Epithelial cell of esophagus (primary cell): ENCODE results near the gene TOX2.

ENCODE experiments used
- DNase-seq: peaks from one replicate; pipeline ENCODE4 v3.0.0; 2010; ENCODE audit warnings: low read depth
- H3K4me3 ChIP-seq: 2 replicates; pipeline ENCODE4 v1.5.1; 2011; ENCODE audit warnings: mild to moderate bottlenecking, low read length, control low read depth
- TF ChIP-seq, protein P1 (sequence below): IDR thresholded peaks from 2 replicates; pipeline ENCODE4 v1.5.1; 2011; ENCODE audit warnings: low read depth, mild to moderate bottlenecking, low read length, control low read depth, inconsistent platforms; ENCODE audit not compliant: insufficient read depth; ENCODE audit errors: missing control alignments

The TOX2 gene

DNA sequence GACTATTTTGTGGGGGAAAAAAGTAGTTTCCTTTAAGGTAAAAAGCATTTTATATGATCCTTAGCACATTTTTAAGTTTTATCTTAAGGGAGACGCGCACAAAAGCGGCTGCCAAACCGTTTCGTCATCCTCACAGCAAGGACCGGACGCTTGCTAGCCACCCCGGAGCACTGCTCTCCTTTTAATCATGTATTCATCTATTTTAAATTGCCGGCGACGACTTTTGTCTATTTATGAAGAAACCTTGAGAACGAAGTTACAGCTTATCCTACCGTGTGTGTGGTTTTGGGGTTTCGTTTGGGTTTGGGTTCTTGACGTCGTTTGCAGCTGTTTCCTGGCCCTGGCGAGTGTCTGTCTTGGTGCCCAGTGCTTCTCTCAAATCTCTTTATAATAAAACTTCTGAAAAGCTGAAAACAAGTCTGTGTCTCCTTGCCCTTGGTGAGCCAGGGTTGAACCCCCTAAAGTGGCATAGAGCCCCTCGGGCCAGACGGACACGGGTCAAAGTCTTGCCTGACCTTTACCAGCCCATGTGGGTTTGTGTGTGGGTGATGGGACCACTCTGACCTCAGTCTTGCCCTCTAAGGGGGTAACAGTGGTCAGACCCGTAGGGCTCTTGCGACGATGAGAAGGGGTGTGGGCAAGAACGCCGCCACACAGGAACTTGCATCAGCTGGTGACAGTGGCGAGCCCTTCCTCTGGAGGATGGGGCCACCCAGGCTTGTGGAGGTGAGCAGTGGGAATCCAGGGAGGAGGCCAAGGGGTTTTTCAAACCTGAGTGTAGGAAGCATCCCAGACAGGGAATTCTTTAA lies 154.8 kb downstream of the TOX2 start:
- DNase-seq: no peak
- no peak overlapping the region for H3K4me3 ChIP-seq
- TF ChIP-seq, protein P1, sequence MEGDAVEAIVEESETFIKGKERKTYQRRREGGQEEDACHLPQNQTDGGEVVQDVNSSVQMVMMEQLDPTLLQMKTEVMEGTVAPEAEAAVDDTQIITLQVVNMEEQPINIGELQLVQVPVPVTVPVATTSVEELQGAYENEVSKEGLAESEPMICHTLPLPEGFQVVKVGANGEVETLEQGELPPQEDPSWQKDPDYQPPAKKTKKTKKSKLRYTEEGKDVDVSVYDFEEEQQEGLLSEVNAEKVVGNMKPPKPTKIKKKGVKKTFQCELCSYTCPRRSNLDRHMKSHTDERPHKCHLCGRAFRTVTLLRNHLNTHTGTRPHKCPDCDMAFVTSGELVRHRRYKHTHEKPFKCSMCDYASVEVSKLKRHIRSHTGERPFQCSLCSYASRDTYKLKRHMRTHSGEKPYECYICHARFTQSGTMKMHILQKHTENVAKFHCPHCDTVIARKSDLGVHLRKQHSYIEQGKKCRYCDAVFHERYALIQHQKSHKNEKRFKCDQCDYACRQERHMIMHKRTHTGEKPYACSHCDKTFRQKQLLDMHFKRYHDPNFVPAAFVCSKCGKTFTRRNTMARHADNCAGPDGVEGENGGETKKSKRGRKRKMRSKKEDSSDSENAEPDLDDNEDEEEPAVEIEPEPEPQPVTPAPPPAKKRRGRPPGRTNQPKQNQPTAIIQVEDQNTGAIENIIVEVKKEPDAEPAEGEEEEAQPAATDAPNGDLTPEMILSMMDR: no peak

DNA sequence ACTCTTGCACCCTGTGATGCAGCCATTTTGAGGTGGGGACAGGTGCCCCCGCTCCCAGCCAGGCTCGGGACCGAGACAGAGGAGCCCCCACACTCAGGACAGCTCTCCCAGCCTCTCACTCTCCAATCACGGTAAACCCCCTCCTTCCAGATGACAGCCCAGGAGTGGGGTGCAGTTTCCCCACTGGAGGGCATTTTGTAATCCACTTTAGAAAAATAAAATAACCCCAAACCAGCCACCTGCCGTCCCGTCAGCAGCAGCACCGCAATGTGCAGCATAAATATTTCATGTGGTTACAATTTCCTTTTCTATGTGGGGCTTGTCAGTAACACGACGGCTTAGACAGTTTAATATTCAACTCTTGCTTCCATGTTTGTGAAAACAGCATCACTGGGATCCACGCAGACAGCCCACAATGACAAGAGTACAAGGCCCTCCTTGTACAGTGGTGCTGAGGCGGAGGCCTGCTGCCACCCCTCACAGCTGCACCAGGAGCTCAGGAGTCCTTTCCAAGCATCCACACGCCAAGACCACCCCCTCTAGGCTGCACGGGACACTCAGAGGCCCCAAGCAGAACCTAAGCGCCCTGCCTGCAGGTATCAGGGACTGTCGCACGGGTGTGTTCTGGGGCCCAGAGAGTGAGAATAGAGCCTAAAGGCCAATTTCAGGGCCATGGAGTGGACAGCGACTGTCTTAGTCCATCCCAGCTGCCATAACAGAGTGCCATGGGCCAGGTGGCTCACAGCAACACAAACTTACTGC lies 155.7 kb downstream of the TOX2 start:
- TF ChIP-seq, protein P1: no peak
- DNase-seq: no peak
- H3K4me3 ChIP-seq: no peak overlapping the region

DNA sequence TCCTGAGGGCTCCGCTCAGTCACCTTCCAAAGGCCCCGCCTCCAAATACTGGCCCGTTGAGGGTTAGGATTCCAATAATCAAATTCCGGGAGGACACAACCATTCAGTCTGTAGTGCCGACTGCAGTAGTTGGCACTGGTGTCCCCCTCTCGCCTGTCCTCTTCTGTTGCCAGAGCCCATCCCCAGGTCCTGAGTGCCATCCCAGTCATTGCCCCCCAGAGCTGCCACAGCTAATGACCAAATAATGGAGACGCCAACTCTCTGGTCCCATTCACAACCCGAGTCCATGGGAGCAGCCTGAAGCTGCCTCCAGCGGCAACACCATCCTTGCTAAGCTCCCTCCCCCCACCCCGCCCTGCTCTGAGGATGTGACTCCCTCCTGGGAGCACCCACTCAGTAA lies 156.4 kb downstream of the TOX2 start:
- TF ChIP-seq, protein P1: no peak
- H3K4me3 ChIP-seq: no peak overlapping the region
- no peak for DNase-seq

DNA sequence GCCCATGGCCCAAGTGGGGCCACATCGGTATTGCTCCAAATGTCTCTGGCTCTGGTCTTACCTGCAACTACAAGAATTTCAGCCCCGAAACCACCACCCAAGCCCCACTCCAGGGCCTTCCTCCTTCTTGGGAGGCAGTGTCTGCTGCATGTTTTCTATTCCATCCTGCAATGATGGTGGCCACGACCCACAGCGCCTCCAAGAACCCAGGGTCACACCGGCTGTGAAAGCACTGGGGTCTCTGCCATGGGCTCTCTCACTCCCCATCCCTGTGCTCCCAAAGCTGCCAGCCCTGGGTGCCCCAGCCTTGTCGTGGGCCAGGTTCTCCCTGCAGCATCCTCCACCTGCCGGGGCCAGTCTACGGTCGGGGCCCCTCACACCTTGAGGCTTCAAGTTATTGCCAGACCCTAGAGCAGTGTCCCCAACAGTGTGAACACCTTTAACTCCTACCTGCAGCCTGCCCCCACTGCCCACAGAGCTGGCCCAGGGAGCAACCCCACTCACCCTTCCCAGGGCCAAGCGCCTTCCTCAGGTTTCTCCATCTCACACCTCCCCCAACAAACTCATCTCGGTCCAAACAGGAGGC lies 157.0 kb downstream of the TOX2 start:
- TF ChIP-seq, protein P1: no peak
- H3K4me3 ChIP-seq: no peak overlapping the region
- no peak for DNase-seq

DNA sequence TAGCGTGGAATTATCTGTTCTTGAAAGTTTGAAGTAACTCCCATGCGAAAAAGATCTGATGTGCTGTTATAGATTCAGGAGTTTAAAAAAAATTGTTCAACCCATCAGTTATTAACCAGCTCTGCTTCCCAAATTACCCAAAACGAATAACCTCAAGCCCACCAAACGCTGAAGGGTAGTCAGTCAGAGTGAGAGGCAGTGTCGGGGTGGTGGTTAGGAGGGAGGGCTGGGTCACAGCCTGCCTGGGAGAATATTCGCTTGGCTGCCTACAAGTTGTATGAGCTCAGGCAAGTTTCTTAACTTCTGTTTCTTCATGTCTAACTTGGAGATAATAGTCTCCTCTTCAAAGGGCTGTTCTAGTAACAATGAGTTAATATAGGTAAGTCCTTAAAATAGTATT lies 157.7 kb downstream of the TOX2 start:
- H3K4me3 ChIP-seq: no peak overlapping the region
- TF ChIP-seq, protein P1: no peak
- DNase-seq: no peak

DNA sequence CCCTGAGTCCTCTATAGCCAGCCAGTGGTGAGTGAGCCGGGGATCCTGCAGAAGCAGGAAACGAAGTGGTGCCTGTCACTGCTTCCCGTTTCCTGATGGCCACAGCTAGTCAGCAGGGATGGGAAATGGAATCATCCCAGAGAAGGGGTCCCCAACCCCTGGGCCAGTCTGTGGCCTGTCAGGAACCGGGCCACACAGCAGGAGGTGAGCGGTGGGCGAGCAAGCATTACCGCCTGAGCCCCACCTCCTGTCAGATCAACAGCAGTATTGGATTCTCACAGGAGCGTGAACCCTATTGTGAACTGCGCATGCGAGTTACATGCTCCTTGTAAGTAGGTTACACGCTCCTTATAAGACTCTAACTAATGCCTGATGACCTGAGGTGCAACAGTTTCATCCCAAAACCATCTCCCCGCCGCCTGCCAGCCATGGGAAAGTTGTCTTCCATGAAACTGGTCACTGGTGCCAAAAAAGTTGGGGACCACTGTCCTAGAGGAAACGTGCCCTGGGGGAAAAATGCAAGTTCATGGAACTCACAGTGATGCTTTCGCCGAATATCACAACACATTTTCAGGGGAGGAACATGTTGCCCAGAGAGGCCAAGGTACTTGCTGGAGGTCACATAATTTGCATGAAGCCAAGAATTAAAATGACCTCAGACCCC lies 158.5 kb downstream of the TOX2 start:
- no peak overlapping the region for H3K4me3 ChIP-seq
- TF ChIP-seq, protein P1: no peak
- no peak for DNase-seq
